NT2/D1 (cell line): ENCODE results near the gene TEX44.

Experiments used
- YY1 ChIP-seq: IDR thresholded peaks from 2 replicates; pipeline ENCODE4 v1.6.1; 2011; ENCODE audit not compliant: insufficient read length, insufficient read depth
- ZNF274 ChIP-seq: IDR thresholded peaks from 2 replicates; pipeline ENCODE4 v1.6.1; 2011; ENCODE audit warnings: mild to moderate bottlenecking, low read depth, low read length

DNA sequence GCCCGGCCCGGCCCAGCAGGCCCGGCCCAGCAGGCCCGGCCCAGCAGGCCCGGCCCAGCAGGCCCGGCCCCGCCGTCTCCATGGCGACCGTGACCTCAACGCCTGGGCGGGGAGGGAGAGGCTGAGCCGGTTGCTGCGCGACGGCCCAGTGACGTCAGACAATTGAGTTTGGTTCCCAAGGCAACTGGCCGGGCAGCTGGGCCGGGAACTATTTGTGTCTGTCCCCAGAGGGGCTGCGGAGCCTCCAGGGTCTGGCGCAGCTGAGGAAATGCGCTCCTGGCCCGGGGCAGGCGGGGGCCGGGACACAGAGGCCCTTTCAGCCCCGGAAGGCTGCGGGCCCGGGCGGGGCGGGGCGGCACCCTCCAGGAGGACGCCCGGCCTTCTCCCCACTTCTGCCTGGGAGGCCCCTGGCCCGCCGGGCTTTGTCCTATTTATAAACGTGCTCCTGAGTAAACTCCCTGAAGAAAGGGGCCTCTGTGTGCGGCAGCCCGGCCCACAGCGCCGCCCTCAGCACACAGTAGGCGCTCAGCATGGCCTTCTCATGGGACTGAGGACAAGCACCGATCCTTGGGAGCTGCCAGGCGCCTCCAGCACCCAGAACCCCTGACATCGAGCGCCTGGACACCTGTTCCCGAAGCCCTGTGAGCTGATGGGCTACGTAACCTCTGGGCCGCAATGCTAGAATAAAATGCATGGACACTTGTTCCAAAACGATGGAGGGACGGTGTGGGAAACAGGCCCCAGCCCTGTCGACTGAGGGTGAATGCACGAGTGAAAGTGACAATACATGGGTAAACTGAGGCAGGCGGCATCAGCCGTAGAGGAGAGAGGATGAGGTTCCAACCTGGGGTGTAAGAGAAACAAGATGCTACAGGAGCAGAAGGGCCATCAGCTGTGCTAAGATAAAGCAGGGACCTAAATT is 12.3 kb downstream of the TEX44 start:
- no peak for TF ChIP-seq YY1
- TF ChIP-seq ZNF274: no peak
